DLD1 (cell line): ENCODE measurements around the gene KLF12.

Experiments used
- in situ Hi-C: cut with HindIII; loops from 2 replicates; pipeline ENCODE4 v1.10.0; 2017; ENCODE audit warnings: low sequenced_read_pairs

KLF12 gene

GRCh38 chr13:74135326-74136083 is 1.3 kb upstream of the KLF12 start:
- in situ Hi-C loops: no loop called here

- in situ Hi-C loops: no loop called here
Measured at GRCh38 chr13:74134777-74135325, 647 bp upstream of the KLF12 start.

- in situ Hi-C loops: no loop called here
Measured at GRCh38 chr13:74133657-74134201, 475 bp downstream of the KLF12 start.

- in situ Hi-C loops: no loop called here
Measured at GRCh38 chr13:74132776-74133656, 1.2 kb downstream of the KLF12 start.

- in situ Hi-C loops: no loop called here
Measured at GRCh38 chr13:74132152-74132775, 1.9 kb downstream of the KLF12 start.

- in situ Hi-C loops: no loop called here
Measured at GRCh38 chr13:74131227-74131626, 3.0 kb downstream of the KLF12 start.

GRCh38 chr13:74129500-74130191 is 4.6 kb downstream of the KLF12 start:
- in situ Hi-C loops: no loop called here

GRCh38 chr13:74128156-74128767 is 5.9 kb downstream of the KLF12 start:
- in situ Hi-C loops: no loop called here

- in situ Hi-C loops: no loop called here
Measured at GRCh38 chr13:74118328-74118727, 15.9 kb downstream of the KLF12 start.

- in situ Hi-C loops: no loop called here
Measured at GRCh38 chr13:74117207-74117705, 16.9 kb downstream of the KLF12 start.

GRCh38 chr13:74115133-74115532 is 19.1 kb downstream of the KLF12 start:
- in situ Hi-C loops: no loop called here

GRCh38 chr13:74114641-74115040 is 19.6 kb downstream of the KLF12 start:
- in situ Hi-C loops: no loop called here

- in situ Hi-C loops: no loop called here
Measured at GRCh38 chr13:74114202-74114601, 20.0 kb downstream of the KLF12 start.

- in situ Hi-C loops: no loop called here
Measured at GRCh38 chr13:74111901-74112824, 22.0 kb downstream of the KLF12 start.

GRCh38 chr13:74111399-74111798 is 22.8 kb downstream of the KLF12 start:
- in situ Hi-C loops: no loop called here

- in situ Hi-C loops: no loop called here
Measured at GRCh38 chr13:74110053-74110452, 24.2 kb downstream of the KLF12 start.

GRCh38 chr13:74107598-74107997 is 26.6 kb downstream of the KLF12 start:
- in situ Hi-C loops: no loop called here

GRCh38 chr13:74105871-74106270 is 28.3 kb downstream of the KLF12 start:
- in situ Hi-C loops: no loop called here
